GM19455 (cell line): ENCODE results near the gene SGSM2.
A peak's percentile ranks its signal among the peaks of the same experiment; 100 is the strongest.
"Not testable (repeated sequence)": the region's sequence is repeated elsewhere in the genome, so short reads cannot be mapped to it uniquely, and the experiment has no call there.

Source experiments
- ATAC-seq: cut with Tn5 transposase; IDR thresholded peaks from one replicate; pipeline ENCODE4 v1.9.1; 2021; ENCODE audit not compliant: unreplicated experiment

SGSM2 gene, protein sequence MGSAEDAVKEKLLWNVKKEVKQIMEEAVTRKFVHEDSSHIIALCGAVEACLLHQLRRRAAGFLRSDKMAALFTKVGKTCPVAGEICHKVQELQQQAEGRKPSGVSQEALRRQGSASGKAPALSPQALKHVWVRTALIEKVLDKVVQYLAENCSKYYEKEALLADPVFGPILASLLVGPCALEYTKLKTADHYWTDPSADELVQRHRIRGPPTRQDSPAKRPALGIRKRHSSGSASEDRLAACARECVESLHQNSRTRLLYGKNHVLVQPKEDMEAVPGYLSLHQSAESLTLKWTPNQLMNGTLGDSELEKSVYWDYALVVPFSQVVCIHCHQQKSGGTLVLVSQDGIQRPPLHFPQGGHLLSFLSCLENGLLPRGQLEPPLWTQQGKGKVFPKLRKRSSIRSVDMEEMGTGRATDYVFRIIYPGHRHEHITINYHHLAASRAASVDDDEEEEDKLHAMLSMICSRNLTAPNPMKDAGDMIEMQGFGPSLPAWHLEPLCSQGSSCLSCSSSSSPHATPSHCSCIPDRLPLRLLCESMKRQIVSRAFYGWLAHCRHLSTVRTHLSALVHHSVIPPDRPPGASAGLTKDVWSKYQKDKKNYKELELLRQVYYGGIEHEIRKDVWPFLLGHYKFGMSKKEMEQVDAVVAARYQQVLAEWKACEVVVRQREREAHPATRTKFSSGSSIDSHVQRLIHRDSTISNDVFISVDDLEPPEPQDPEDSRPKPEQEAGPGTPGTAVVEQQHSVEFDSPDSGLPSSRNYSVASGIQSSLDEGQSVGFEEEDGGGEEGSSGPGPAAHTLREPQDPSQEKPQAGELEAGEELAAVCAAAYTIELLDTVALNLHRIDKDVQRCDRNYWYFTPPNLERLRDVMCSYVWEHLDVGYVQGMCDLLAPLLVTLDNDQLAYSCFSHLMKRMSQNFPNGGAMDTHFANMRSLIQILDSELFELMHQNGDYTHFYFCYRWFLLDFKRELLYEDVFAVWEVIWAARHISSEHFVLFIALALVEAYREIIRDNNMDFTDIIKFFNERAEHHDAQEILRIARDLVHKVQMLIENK

DNA sequence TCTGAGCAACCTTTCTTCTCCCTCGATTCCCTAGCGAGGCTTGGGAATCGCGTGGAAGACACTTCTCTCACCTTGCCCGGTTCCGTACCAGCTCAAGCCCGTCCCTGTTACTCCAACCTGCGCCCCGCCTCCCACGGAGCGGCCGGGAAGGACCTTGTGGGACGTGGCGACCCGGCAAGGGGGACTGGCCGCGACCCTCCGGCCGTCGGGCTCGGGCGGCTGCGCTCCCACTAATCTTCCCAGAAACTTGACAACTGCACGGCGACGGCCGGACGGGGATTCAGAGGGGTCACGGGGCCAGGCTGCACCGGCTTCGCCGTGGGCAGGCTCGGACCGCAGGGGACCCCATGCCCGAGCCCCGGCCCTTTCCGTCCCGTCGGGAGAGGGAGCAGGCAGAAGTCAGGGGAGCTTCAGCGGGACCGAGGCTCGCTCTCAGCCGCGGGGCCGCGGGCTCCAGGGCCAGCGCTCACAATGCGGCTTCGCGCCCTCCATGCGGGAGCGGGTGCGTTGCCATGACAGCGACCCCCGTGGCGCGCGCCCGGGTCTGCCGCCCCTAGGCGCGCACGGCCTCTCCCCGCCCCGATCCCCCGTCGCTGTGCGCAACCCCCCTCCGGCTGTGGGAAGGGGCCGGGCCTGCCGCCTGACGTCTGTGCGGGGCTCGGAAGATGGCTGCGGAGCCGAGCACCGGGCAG lies at the start of gene SGSM2:
Gene SGSM2 (plus strand): TSS at position 650 of the 692 bp plus-strand sequence. CDS start 188 bp downstream, outside the sequence.
- peak; percentile 17 for ATAC-seq

DNA sequence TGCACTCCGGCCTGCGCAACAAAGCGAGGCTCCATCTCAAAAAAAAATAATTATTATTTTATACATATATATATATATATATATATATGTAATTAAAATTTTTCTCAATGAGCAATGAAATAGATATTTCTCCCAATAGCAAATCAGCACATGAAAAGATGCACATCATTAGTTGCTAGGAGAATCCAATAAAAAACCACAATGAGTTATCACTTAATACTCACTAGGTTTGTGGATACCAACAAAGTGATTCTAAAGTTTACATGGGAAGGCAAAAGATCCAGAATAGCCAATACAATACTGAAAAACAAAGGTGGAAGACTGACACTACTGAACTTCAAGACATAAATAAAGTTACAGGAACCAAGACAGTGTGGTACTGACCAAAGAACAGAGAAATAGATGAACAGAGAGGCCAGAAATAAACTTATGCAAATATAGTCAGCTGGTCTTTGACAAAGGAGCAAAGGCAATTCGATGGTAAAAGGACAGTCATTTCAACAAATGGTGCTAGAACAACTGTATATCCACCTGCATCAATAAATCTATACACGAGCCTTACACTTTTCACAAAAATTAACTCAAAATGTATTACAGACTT lies 47.3 kb upstream of the SGSM2 start:
- ATAC-seq: no peak

DNA sequence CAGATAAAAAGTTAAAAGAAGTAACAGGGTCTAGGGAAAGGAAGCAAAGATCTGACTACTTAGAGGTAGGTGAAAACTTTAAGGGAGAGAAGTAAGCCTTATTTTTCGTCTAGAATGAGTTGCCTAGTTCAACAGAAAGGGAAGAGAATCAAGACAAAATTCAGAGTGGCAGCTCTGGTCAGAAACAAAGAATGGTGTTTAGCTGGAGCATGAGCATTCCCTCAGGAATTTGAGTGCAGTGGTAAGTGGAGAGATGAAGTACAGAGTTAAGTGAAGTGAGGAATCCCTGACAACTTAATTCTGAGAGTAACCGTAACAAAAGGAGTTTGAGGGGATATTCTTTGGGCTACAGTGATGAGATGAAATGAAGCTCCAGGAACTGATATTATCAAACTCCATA lies 45.2 kb upstream of the SGSM2 start:
- ATAC-seq: no peak

DNA sequence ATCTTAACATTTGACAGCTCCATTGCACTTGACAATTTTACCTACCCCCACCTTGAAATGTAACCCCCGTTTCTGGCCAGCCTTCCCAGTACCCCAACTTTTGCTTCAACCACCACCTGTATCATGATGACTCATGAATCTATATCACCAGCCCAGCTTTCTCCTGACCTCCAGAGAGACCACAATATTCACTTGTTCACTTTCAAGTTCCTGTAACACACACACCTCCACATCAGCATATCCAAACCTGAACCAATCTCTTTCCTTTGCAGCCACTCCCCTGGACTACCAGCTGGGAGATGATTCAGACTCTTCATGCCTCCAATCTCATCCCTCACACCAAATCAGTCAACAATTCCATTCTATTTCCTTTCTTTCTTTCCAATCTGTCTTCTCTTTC lies 41.7 kb upstream of the SGSM2 start:
- no peak for ATAC-seq

DNA sequence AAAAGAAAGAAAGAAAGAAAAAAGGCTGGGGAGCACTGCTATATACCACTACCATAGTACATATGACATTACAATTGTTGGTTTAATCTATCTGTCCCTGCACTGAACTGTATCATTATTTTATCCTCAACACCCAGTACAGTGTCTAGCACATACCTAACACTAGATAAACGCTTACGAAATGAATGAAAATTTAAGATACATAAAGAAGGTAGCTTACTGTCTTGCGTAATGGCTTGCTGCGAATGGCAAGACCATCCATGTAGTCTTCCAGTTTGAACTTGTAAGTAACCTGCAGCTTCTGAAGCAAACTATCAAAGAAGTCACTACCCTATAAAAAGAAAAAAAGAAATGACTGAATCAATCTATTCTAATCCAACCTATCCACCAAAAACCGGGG lies 40.3 kb upstream of the SGSM2 start:
- ATAC-seq: no peak

DNA sequence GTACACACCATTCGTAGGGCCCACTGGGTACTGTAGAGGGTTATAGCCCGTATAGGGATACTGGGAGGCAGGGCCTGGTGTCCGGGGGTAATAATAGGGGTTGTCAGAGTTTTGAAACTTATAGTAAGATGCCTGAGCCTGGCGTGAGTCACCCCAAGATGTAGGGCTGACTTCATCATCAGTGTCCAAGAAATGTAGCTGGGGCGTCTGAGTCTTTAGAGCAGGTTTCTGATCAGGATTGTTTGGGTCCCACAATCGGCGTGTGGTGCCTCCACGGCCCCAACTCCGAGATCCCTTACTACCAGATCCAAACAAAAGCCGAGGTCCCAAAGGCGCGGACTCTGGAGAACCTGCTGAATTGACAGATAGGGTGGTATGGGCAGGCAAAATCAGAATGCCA lies 38.2 kb upstream of the SGSM2 start:
- no peak for ATAC-seq

DNA sequence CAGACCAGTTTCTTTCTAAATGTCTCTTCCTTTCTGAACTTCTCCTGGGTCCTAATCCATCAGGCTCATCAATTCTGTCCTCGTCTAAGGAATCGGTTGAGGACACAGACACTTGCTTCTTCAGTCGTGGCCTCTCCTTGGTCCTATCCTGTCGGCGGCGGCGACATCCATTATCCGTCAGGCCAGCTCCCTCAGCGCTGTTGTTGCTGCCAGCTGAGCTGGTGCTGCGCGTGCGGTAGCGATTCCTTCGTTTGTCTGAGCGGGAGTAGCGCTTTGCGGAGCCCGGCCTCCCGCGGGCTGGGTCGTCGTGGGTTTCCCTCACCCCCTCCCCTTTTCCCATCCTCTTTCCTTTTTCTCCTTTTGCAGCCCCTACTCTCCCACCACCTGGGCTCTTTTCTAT lies 37.5 kb upstream of the SGSM2 start:
- ATAC-seq: no peak

DNA sequence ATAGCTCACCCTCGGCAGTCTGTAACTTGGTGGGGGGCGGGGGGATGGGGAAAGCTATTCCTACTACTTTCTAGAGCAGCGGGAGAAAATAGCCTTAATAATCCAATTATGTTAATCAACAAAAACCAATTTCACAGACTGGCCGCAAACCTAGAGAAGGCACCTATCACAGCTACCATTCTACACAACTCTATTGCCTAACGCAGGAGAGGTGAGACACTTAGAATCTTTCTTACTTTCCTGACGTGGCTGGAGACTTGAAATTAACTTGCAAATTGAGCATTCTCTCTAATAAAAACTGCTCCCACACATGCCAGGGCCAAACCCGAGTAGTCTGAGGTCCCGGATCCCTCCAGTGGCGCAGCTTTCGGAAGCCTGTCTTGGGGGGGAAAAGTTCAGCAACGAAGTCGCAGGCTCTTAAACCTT lies 34.5 kb upstream of the SGSM2 start:
- ATAC-seq: peak; percentile 3

DNA sequence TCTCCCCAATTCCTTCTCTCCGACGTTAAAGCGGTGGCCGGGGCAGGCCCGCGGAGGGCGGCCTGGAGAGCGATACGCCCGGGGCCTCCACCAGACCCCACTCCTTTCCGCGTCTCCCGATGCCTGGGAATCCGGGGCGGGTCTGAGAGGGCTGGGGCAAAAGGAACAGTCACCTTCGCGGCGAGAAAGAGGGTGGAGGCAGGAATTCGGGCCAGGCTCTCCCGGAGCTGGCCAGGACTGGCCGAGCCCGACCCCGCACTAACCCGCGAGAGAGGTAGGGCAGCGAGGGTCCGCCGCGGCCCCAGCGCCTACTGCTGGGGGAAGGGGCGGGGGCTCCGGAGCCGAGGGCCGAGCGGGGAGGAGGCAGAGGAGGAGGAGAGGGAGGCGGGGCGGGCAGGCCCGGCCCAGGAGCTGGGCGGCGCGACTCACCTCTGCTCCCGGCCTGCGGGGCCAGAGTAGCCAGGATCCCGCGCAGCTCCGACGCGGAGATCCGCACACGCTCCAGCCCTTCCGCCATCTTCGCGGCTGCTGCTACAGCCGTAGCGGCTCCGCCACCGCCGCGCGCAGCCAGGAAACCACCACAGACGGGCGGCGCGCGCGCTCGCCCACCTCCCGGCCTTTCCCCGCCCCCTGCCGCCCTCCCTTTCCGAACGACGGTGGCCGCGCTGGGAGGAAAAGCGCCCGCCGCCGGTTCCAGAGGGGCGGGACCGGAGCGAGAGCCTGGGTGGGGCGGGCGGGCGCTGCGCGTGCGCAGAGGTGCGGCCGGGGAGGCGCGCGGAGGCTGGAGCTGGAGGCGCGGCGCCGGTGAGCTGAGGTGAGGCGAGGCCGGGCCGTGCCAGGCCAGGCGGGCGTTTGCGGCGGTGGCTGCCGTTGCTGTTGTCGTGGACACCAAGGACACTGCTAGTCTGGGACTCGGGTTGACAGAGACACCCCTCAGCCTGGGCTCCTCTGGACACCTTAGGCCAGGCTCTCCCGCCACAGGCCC lies 33.8 kb upstream of the SGSM2 start, which contains the start of the genes SMG6 and SRR:
Gene SMG6 (minus strand): TSS at position 582 of the 985 bp plus-strand sequence. CDS start 65 bp downstream, at position 517.
Gene SRR (plus strand): TSS at position 747 of the 985 bp plus-strand sequence. CDS start 11,611 bp downstream, outside the sequence.
- peak; percentile 87 for ATAC-seq

DNA sequence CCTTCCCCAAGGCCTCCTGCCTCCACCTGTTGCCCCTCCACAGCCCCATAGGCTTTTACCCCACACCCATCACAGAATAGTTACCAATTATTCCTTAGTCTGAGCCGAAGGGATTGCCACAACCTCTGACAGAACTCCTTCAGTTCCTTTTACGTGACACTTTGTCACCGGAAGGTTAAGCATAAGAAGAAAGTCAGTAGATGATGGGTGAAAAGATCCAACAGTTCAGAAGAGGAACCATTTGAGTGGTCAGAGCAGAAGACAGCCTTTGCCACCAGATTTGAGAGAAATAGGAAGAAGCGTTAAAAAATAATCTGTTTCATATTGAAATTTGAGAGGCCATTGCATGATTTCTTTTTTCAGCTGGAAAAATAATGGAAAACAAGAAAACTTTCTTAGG lies 32.4 kb upstream of the SGSM2 start:
- ATAC-seq: no peak

DNA sequence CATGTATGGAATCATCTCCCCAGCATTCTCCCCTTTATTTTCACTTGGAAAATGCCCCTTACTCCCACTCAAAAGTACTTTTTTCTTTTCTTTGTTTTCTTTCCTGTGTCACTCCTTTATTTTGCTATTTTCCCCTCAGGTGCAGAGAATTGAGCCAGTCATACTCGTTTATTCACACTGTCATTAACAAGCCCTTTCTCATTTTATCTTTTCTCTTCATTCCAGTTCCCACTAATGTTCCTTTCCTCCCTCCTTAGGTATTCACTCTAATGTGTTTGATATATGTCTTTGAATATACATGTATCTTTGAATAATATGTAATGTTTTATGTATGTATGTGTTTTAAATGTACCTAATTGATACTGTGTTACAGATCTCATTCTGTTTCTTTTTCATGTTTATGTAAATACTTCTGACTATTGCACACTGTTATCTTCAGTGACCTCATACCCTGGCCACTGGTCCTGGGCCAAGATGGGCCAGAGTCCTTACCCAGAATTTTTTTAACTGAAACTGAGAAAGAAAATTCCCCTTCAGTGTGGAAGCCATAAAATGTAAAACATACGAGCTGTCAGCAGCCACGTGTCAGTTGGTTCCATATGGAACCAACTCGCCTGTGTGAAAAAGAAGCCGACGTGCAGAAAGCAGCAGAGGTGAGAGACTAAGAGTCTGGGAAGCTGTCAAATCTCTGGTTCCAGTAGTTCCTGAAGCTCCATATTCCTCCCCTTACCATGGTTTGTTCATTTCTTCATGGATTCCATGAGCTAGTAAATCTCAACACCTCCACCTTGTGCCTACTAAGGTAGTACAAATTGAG lies 27.8 kb upstream of the SGSM2 start:
- ATAC-seq: no peak

DNA sequence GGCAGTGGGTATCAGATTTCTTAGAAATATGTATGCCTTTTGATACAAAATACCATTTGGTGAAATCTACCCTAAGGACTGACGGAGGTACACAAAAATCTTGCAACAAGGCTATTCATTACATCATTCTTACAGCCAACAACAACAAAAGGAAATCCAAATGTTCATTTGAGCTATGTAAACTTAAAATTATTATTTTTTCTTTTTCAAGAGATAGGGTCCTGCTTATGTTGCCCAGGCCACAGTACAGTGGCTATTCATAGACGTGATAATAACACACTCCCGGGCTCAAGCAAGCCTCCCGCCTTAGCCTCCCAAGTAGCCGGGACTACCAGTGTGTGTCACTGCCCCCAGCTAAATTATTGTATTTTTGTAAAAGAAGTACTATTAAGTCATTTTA lies 24.6 kb upstream of the SGSM2 start:
- no peak for ATAC-seq

DNA sequence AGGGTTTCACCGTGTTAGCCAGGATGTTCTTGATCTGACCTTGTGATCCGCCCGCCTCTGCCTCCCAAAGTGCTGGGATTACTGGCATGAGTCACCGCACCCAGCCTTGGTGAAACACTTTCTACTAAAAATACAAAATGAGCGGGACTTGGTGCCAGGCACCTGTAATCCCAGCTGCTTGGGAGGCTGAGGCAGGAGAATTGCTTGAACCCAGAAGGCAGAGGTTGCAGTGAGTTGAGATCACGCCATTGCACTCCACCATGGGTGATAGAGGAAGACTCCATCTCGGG lies 20.4 kb upstream of the SGSM2 start:
- ATAC-seq: not testable (repeated sequence)

DNA sequence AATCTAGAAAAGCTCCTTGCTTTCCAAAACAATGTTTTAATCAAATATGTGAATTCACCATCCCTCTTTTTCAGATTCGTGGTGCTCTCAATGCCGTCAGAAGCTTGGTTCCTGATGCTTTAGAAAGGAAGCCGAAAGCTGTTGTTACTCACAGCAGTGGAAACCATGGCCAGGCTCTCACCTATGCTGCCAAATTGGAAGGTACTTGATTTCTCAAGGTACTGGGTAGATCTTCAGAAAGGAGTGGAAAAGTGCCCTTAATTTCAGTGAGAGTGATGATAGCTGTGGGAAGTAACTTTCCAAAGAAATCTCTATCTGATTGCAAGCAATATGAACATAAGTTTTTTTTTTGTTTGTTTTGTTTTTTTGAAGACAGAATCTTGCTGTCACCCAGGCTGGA lies 19.5 kb upstream of the SGSM2 start:
- no peak for ATAC-seq

DNA sequence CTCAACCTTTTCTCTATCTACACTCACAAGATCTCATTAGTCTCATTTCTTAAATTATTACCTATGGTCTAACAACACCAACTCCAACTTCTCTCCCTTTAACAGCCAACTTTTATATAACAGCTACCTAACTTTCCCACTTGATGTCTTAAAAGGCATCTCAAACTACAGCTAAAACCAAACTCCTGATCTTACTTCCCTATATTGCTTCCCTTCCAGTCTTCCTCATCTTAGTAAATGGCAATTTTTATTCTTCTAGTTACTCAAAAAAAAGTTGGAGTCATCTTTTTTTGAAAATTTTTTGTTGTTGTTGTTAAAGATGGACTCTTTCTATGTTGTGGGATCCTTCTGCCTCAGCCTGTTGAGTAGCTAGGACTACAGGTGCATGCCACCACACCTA lies 18.2 kb upstream of the SGSM2 start:
- no peak for ATAC-seq

DNA sequence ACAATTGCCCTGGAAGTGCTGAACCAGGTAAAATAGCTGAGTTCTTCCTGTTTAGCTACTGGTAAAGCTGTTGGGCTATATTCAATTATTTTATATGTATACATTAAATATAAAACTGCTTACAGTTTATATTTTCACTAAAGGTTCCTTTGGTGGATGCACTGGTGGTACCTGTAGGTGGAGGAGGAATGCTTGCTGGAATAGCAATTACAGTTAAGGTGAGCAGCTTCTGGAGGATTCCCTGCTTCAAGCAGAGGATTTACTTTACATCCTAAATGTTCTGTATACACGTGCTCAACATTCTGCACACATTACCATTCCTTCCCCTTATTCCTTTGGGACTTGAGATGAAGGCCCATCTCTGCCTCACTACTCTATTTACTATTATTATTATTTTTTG lies 15.9 kb upstream of the SGSM2 start:
- no peak for ATAC-seq

DNA sequence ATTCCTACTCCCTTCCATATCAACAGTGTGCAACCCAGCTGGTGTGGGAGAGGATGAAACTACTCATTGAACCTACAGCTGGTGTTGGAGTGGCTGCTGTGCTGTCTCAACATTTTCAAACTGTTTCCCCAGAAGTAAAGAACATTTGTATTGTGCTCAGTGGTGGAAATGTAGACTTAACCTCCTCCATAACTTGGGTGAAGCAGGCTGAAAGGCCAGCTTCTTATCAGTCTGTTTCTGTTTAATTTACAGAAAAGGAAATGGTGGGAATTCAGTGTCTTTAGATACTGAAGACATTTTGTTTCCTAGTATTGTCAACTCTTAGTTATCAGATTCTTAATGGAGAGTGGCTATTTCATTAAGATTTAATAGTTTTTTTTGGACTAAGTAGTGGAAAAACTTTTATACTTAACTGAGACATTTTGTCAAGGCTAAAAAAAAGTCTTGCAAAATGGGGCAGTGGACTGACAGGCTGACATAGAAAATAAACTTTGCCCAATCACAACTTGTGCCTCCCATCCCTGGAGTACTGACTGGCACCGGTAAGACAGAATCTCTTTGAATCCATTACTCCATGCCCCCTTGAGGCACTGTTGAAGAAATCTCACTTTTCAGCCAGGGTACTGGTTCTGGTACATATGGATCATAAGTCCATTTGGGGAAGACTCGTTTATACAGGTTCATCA lies 13.5 kb upstream of the SGSM2 start:
- ATAC-seq: no peak

DNA sequence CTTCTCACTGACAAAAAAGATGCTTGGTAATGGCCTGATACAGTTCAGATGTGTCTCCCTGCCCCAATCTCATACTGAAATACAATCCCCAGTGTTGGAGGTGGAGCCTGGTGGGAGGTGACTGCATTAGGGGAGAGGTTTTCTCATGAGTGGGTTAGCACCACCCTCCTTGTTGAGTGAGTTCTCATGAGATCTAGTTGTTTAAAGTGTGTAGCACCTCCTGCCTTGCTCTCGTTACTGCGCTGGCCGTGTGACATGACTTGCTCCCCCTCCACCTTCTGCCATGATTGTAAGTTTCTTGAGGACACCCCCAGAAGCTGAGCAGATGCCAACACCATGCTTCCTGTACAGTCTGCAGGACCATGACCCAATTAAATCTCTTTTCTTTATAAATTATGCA lies 6.0 kb upstream of the SGSM2 start:
- no peak for ATAC-seq
